GM08714 (cell line): Measurements from ENCODE around the gene VPS16.
"Not testable (repeated sequence)": the region's sequence is repeated elsewhere in the genome, so short reads cannot be mapped to it uniquely, and the experiment has no call there.

Experiments used
- H3K4me3 ChIP-seq: fragments of 200-500 bp; sonication (Bioruptor generic); 2 replicates; pipeline ENCODE4 v1.5.1; 2014; ENCODE audit warnings: mild to moderate bottlenecking, low read length, inconsistent platforms
- ZNF274 ChIP-seq: IDR thresholded peaks from 2 replicates; pipeline ENCODE4 v1.6.1; 2012; ENCODE audit warnings: mild to moderate bottlenecking, low read depth, low read length

Gene VPS16

GRCh38 chr20:2800521-2801285 is 39.8 kb upstream of the VPS16 start, which contains the start of gene CPXM1:
Gene CPXM1, minus strand, starts transcription at chr20:2800627. Its CDS starts 55 bp downstream, at chr20:2800572.
- H3K4me3 ChIP-seq: peak within 1 kb of the TSS; percentile 85; the same call in 1 of the 2 replicates
- TF ChIP-seq ZNF274: no peak

- no peak for TF ChIP-seq ZNF274
- H3K4me3 ChIP-seq: peak overlapping the region; percentile 85; the same call in 1 of the 2 replicates
These were observed 39.2 kb upstream of the VPS16 start for GRCh38 chr20:2801286-2801728.

GRCh38 chr20:2804041-2804828 is 36.3 kb upstream of the VPS16 start:
- no peak for TF ChIP-seq ZNF274
- no peak overlapping the region for H3K4me3 ChIP-seq

GRCh38 chr20:2804852-2805688 is 35.5 kb upstream of the VPS16 start:
- no peak for TF ChIP-seq ZNF274
- H3K4me3 ChIP-seq: no peak overlapping the region

GRCh38 chr20:2805689-2806350 is 34.7 kb upstream of the VPS16 start:
- no peak for TF ChIP-seq ZNF274
- no peak overlapping the region for H3K4me3 ChIP-seq

GRCh38 chr20:2806351-2806701 is 34.2 kb upstream of the VPS16 start:
- TF ChIP-seq ZNF274: no peak

GRCh38 chr20:2807019-2807418 is 33.5 kb upstream of the VPS16 start:
- TF ChIP-seq ZNF274: no peak
- no peak overlapping the region for H3K4me3 ChIP-seq

More at GRCh38 chr20:2806351-2806701, 34.2 kb upstream of the VPS16 start:
- H3K4me3 ChIP-seq: no peak overlapping the region

- H3K4me3 ChIP-seq: not testable (repeated sequence)
These were observed 32.6 kb upstream of the VPS16 start for GRCh38 chr20:2807929-2808328.

GRCh38 chr20:2809690-2810089 is 30.9 kb upstream of the VPS16 start:
- TF ChIP-seq ZNF274: no peak
- no peak overlapping the region for H3K4me3 ChIP-seq

- H3K4me3 ChIP-seq: no peak overlapping the region
- no peak for TF ChIP-seq ZNF274
These were observed 28.4 kb upstream of the VPS16 start for GRCh38 chr20:2812189-2812588.

GRCh38 chr20:2814076-2814475 is 26.5 kb upstream of the VPS16 start:
- no peak overlapping the region for H3K4me3 ChIP-seq
- TF ChIP-seq ZNF274: no peak

- TF ChIP-seq ZNF274: no peak
- H3K4me3 ChIP-seq: no peak within 1 kb of the TSS
These were observed 25.9 kb upstream of the VPS16 start, which contains the start of gene C20orf141 for GRCh38 chr20:2814587-2815051. Gene C20orf141, plus strand, starts transcription at chr20:2814987. Its CDS starts 198 bp downstream, at chr20:2815185.

- no peak for TF ChIP-seq ZNF274
- H3K4me3 ChIP-seq: no peak overlapping the region
These were observed 25.2 kb upstream of the VPS16 start for GRCh38 chr20:2815242-2815900.

GRCh38 chr20:2816030-2816582 is 24.4 kb upstream of the VPS16 start, which contains the start of gene TMEM239:
Gene TMEM239, plus strand, starts transcription at chr20:2816364. Its CDS starts 191 bp downstream, at chr20:2816555.
- H3K4me3 ChIP-seq: no peak within 1 kb of the TSS
- no peak for TF ChIP-seq ZNF274
